HepG2 (cell line): ENCODE data around the gene TRIM27.

ENCODE experiments used
- ATM ChIP-seq: fragments of 450-650 bp; IDR thresholded peaks from 2 replicates; pipeline ENCODE4 v1.7.1; 2017; ENCODE audit warnings: mild to moderate bottlenecking, borderline replicate concordance
- BRF2 ChIP-seq: sonication (generic); formaldehyde crosslinking; IDR thresholded peaks from 2 replicates; pipeline ENCODE4 v1.8.1; 2022; ENCODE audit warnings: mild to moderate bottlenecking, missing genetic modification reagents
- FOXA1 ChIP-seq, 2 experiments: fragments of 450-650 bp in 1 of 2; sonication (generic) in 1 of 2; formaldehyde crosslinking in 1 of 2; IDR thresholded peaks; 2 replicates each; pipeline versions ENCODE4 v1.4.0 to v1.6.1; 2016 to 2020; ENCODE audit warnings: missing genetic modification reagents in 1 of 2
- FOXK1 ChIP-seq: sonication (generic); formaldehyde crosslinking; IDR thresholded peaks from 2 replicates; pipeline ENCODE4 v1.4.0; 2020; ENCODE audit warnings: low read depth, missing genetic modification reagents, borderline replicate concordance
- FOXO4 ChIP-seq: sonication (generic); formaldehyde crosslinking; conservative IDR thresholded peaks from 2 replicates; pipeline ENCODE4 v1.8.1; 2023; ENCODE audit warnings: missing genetic modification reagents
- GATAD2A ChIP-seq: IDR thresholded peaks from 2 replicates; pipeline ENCODE4 v1.6.1; 2016
- HMG20A ChIP-seq: IDR thresholded peaks from 2 replicates; pipeline ENCODE4 v1.6.1; 2016; ENCODE audit warnings: borderline replicate concordance
- NFIB ChIP-seq: sonication (generic); formaldehyde crosslinking; IDR thresholded peaks from 2 replicates; pipeline ENCODE4 v1.9.0; 2021; ENCODE audit warnings: missing genetic modification reagents, mild to moderate bottlenecking, borderline replicate concordance
- NR2F6 ChIP-seq, 2 experiments: IDR thresholded peaks; 2 replicates each; pipeline ENCODE4 v1.6.1; 2016; ENCODE audit warnings: antibody characterized with exemption in 1 of 2, mild to moderate bottlenecking in 1 of 2
- RFX5 ChIP-seq: IDR thresholded peaks from 2 replicates; pipeline ENCODE4 v1.6.1; 2011; ENCODE audit warnings: low read depth, low read length, improper control_type of control experiment
- TOE1 ChIP-seq: sonication (generic); formaldehyde crosslinking; IDR thresholded peaks from 2 replicates; pipeline ENCODE4 v1.4.0; 2020; ENCODE audit warnings: mild to moderate bottlenecking, missing genetic modification reagents
- ZNF260 ChIP-seq: sonication (generic); formaldehyde crosslinking; IDR thresholded peaks from 2 replicates; pipeline ENCODE4 v1.4.0; 2020; ENCODE audit warnings: missing genetic modification reagents, low read depth, mild to moderate bottlenecking, borderline replicate concordance
- TF ChIP-seq, protein P1 (sequence below): sonication (generic); formaldehyde crosslinking; IDR thresholded peaks from 2 replicates; pipeline ENCODE4 v1.5.0; 2020; ENCODE audit warnings: mild to moderate bottlenecking, missing genetic modification reagents, moderate library complexity

- TF ChIP-seq, protein P1, sequence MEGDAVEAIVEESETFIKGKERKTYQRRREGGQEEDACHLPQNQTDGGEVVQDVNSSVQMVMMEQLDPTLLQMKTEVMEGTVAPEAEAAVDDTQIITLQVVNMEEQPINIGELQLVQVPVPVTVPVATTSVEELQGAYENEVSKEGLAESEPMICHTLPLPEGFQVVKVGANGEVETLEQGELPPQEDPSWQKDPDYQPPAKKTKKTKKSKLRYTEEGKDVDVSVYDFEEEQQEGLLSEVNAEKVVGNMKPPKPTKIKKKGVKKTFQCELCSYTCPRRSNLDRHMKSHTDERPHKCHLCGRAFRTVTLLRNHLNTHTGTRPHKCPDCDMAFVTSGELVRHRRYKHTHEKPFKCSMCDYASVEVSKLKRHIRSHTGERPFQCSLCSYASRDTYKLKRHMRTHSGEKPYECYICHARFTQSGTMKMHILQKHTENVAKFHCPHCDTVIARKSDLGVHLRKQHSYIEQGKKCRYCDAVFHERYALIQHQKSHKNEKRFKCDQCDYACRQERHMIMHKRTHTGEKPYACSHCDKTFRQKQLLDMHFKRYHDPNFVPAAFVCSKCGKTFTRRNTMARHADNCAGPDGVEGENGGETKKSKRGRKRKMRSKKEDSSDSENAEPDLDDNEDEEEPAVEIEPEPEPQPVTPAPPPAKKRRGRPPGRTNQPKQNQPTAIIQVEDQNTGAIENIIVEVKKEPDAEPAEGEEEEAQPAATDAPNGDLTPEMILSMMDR (CRISPR knock-in tag) = no peak
- TF ChIP-seq FOXA1 (IDR thresholded peaks at IDR 0.05) (no peak), FOXA1 (CRISPR knock-in tag; IDR thresholded peaks at IDR 0.05) (no peak), ATM (no peak), NFIB (CRISPR knock-in tag) (no peak), BRF2 (no peak), GATAD2A (CRISPR knock-in tag) (no peak), TOE1 (no peak), HMG20A (CRISPR knock-in tag) (no peak), RFX5 (no peak), NR2F6 (IDR thresholded peaks at IDR 0.05) (no peak), NR2F6 (CRISPR knock-in tag; IDR thresholded peaks at IDR 0.05) (no peak), ZNF260 (CRISPR knock-in tag) (no peak), FOXO4 (CRISPR knock-in tag) (no peak), FOXK1 (no peak)
These were observed 47.1 kb downstream of the TRIM27 start for GRCh38 chr6:28876710-28877109.
